Measurements from ENCODE around the gene FGFR3. TPM values are rescaled to one million over a fixed set of nuclear protein-coding genes. Genes with fewer than 3 reads are reported as not detected.

The FGFR3 gene
- not detected for polyA plus RNA-seq (2012; ENCODE audit: missing spikeins)

GRCh38 chr4:1792832-1793495, at the start of gene FGFR3:
FGFR3 (plus strand) TSS chr4:1793293; CDS start chr4:1793935, 642 bp downstream.
- DNase-seq (ENCODE audit: insufficient read length): peak; percentile 91
- no peak for TF ChIP-seq POLR2AphosphoS5 (IDR thresholded peaks at IDR 0.05; ENCODE audit: low read depth, low read length)
- no peak for TF ChIP-seq POLR2A (IDR thresholded peaks at IDR 0.05; ENCODE audit: low read depth, low read length)
- no peak for TF ChIP-seq TAF1 (IDR thresholded peaks at IDR 0.05; ENCODE audit: borderline replicate concordance, low read depth, low read length)

DNA sequence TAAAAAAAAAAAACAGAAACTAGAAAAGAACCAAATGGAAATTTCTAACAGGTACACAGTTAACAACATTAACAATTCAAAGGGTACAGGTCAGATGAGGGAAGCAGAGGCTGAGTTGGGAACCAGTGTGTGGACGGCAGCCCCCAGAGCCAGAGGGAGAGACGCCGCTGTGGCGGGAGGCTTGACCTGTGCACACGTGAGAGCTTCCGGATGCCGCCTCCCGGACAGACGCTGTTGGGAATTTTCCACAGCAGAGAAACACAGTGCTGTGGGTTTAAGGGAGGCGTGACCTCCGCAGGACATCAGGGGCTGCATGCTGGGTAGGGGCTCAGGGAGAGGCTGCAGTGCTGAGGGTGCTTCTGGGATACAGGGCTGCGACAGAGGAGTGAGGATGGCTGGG, 49.5 kb upstream of the FGFR3 start:
- FAIRE-seq: no peak
- TF ChIP-seq TAF1 (IDR thresholded peaks at IDR 0.05; ENCODE audit: borderline replicate concordance, low read depth, low read length) (no peak), POLR2AphosphoS5 (IDR thresholded peaks at IDR 0.05; ENCODE audit: low read depth, low read length) (no peak), POLR2A (IDR thresholded peaks at IDR 0.05; ENCODE audit: low read depth, low read length) (no peak)
- DNase-seq (ENCODE audit: insufficient read length): no peak

More at GRCh38 chr4:1792832-1793495, at the start of gene FGFR3:
- no peak for FAIRE-seq

GRCh38 chr4:1743975-1744374, 49.1 kb upstream of the FGFR3 start:
- no peak for FAIRE-seq
- no peak for TF ChIP-seq TAF1 (IDR thresholded peaks at IDR 0.05; ENCODE audit: borderline replicate concordance, low read depth, low read length)
- TF ChIP-seq POLR2A (IDR thresholded peaks at IDR 0.05; ENCODE audit: low read depth, low read length): no peak
- TF ChIP-seq POLR2AphosphoS5 (IDR thresholded peaks at IDR 0.05; ENCODE audit: low read depth, low read length): no peak
- no peak for DNase-seq (ENCODE audit: insufficient read length)

- no peak for FAIRE-seq
- no peak for TF ChIP-seq POLR2AphosphoS5 (IDR thresholded peaks at IDR 0.05; ENCODE audit: low read depth, low read length)
- no peak for TF ChIP-seq POLR2A (IDR thresholded peaks at IDR 0.05; ENCODE audit: low read depth, low read length)
- TF ChIP-seq TAF1 (IDR thresholded peaks at IDR 0.05; ENCODE audit: borderline replicate concordance, low read depth, low read length): no peak
Observed at GRCh38 chr4:1744552-1744951, 48.5 kb upstream of the FGFR3 start.

GRCh38 chr4:1745165-1745564, 47.9 kb upstream of the FGFR3 start:
- FAIRE-seq: no peak
- DNase-seq (ENCODE audit: insufficient read length): no peak

More at GRCh38 chr4:1744552-1744951, 48.5 kb upstream of the FGFR3 start:
- DNase-seq (ENCODE audit: insufficient read length): no peak

DNA sequence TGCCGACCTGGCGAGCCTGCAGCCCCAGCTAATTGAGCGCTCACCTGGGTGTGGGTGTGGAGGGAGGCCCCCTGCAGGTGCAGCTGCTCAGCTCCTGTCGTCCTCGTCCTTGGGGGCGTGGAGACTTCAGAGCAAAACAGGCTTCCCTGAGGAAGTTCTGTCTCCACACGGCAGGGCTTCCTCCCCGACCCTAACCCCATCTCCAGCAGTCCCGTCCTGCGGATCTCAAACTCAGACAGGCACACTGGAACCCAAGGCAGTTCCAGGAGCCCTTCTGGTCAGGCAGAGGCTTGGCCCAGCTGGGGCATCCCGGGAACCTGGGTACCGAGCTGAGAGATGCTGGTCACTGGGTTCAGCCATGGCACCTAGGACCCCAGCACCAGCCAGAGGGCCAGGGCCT, 47.4 kb upstream of the FGFR3 start:
- DNase-seq (ENCODE audit: insufficient read length): no peak
- TF ChIP-seq POLR2AphosphoS5 (IDR thresholded peaks at IDR 0.05; ENCODE audit: low read depth, low read length) (peak; percentile 53; the same call in 1 of the 2 replicates), TAF1 (IDR thresholded peaks at IDR 0.05; ENCODE audit: borderline replicate concordance, low read depth, low read length) (no peak), POLR2A (IDR thresholded peaks at IDR 0.05; ENCODE audit: low read depth, low read length) (no peak)
- no peak for FAIRE-seq

More at GRCh38 chr4:1745165-1745564, 47.9 kb upstream of the FGFR3 start:
- TF ChIP-seq TAF1 (IDR thresholded peaks at IDR 0.05; ENCODE audit: borderline replicate concordance, low read depth, low read length) (no peak), POLR2AphosphoS5 (IDR thresholded peaks at IDR 0.05; ENCODE audit: low read depth, low read length) (no peak), POLR2A (IDR thresholded peaks at IDR 0.05; ENCODE audit: low read depth, low read length) (no peak)

- peak; percentile 62 for FAIRE-seq
- TF ChIP-seq POLR2A (IDR thresholded peaks at IDR 0.05; ENCODE audit: low read depth, low read length) (no peak), TAF1 (IDR thresholded peaks at IDR 0.05; ENCODE audit: borderline replicate concordance, low read depth, low read length) (no peak), POLR2AphosphoS5 (IDR thresholded peaks at IDR 0.05; ENCODE audit: low read depth, low read length) (no peak)
- peak; percentile 87 for DNase-seq (ENCODE audit: insufficient read length)
Observed at GRCh38 chr4:1746265-1746691, 46.8 kb upstream of the FGFR3 start.

DNA sequence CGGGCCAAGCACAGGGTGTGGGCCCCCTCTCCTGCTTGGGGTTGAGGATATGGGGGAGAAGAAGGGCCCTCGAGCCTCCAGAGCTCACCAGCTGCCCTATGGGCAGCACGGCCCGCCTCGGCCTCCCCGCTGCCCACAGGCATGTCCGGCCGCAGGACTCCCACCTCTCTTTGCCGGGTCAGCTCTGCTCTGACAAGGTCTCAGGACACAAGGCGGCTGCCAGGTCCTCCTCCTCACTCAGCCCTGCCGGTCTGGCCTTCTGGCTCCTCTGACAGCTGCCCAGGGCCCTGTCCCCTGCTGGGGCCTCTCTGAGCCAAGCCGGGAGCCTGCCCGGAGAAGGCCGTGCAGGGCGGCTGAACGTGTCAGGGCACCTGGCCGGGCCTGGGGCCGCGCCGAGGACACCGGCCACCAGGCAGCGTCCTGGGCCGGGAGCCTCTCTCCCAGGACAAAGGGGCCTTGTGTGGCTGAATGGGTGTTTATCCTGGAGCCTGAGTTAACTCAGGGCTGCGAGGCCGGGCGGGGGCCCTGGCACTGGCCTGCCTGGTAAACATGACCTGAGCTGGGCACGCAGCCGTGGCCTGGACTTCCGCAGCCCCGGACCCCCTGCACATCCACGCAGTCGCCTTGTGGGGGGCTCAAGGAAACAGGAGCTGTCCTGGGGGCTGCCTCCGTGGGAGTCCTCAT, 46.0 kb upstream of the FGFR3 start:
- TF ChIP-seq POLR2AphosphoS5 (IDR thresholded peaks at IDR 0.05; ENCODE audit: low read depth, low read length) (no peak), POLR2A (IDR thresholded peaks at IDR 0.05; ENCODE audit: low read depth, low read length) (no peak), TAF1 (IDR thresholded peaks at IDR 0.05; ENCODE audit: borderline replicate concordance, low read depth, low read length) (no peak)
- DNase-seq (ENCODE audit: insufficient read length): no peak
- FAIRE-seq: no peak

GRCh38 chr4:1747603-1747967, 45.5 kb upstream of the FGFR3 start:
- no peak for FAIRE-seq
- no peak for TF ChIP-seq POLR2A (IDR thresholded peaks at IDR 0.05; ENCODE audit: low read depth, low read length)
- TF ChIP-seq TAF1 (IDR thresholded peaks at IDR 0.05; ENCODE audit: borderline replicate concordance, low read depth, low read length): no peak
- no peak for TF ChIP-seq POLR2AphosphoS5 (IDR thresholded peaks at IDR 0.05; ENCODE audit: low read depth, low read length)
- no peak for DNase-seq (ENCODE audit: insufficient read length)

GRCh38 chr4:1748465-1748995, 44.6 kb upstream of the FGFR3 start:
- no peak for TF ChIP-seq TAF1 (IDR thresholded peaks at IDR 0.05; ENCODE audit: borderline replicate concordance, low read depth, low read length)
- TF ChIP-seq POLR2AphosphoS5 (IDR thresholded peaks at IDR 0.05; ENCODE audit: low read depth, low read length): no peak
- no peak for TF ChIP-seq POLR2A (IDR thresholded peaks at IDR 0.05; ENCODE audit: low read depth, low read length)
- peak; percentile 99 for DNase-seq (ENCODE audit: insufficient read length)
- FAIRE-seq: peak; percentile 17

DNA sequence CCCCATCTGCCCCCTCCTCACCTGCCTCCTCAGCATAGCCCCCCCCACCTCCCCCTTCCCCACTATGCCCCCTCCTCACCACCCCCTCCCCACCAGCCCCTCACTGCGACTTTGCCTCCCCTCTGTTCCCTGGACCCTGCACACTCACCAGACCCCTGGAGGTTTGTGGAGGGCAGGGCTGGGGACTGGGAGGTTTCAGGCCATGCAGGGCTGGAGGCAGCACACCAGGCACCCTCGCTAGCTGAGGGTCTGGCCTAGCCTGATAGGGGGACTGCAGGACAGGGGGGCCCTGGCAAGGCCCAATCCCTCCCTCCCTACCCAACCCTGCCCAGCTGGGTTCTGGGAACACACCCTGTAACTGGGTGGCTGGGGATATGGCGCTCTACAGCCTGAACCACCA, 43.7 kb upstream of the FGFR3 start:
- no peak for FAIRE-seq
- no peak for DNase-seq (ENCODE audit: insufficient read length)
- no peak for TF ChIP-seq POLR2A (IDR thresholded peaks at IDR 0.05; ENCODE audit: low read depth, low read length)
- TF ChIP-seq POLR2AphosphoS5 (IDR thresholded peaks at IDR 0.05; ENCODE audit: low read depth, low read length): no peak
- no peak for TF ChIP-seq TAF1 (IDR thresholded peaks at IDR 0.05; ENCODE audit: borderline replicate concordance, low read depth, low read length)

Measured in GM12892 (cell line).